NCI-H748 (cell line): ENCODE data around the gene OBSCN.

Experiments
- DNase-seq: peaks from one replicate; lab custom pipeline; 2025; ENCODE audit not compliant: unreplicated experiment; lab: John Stamatoyannopoulos, UW

OBSCN gene

DNA sequence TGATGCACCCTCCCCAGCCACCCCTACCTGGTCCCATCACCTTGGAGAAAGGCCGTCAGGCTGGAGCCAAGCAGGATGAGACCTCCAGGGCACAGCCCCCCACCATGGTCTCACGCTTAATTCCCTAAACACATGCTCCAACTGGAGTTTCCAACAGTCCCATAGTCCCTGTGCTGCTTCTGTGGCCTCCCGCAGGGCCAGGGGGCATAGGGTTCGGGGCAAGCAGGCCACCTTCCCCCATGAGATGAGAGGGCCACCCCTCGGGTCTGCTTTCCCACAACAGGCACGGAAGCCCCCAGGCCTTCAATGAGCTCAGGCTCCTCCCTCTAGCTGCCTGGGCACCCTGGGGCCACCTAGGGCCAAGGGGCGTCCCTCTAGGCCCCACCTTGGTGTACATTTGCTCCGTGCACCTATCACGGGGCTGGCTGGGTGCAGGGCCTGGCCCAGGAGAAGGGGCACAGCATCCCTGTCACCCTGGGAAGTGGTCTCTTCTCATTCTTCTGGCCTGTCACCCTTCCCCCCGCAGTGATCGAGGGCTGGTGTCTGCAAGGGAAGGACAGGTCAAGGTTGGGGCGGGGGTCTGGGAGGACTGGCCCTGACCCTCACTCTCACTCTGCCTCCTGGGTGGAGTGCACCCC lies 156.3 kb downstream of the OBSCN start:
- no peak for DNase-seq

DNA sequence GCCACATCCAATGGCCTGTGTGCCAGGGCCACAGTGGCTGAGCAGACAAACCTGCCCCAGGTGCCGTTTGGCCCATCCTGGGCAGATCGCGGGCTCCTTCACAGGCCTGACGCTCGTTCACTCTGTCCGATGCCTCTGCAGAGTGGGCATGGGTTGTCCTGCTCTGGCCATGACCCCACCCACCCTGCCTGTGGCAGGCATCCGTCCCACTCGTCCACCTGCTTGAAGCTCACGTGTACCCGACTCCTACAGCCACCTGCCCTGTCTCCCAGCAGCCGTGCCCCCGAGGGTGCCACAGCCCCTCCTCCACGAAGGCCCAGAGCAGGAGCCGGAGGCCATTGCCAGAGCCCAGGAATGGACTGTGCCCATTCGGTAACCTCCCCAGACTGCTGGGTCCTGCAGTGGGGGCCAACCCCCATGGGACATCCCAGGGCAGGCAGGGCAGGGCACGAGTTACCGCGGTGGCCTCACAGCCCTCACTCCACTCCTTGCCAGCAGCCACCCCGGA lies 156.9 kb downstream of the OBSCN start:
- no peak for DNase-seq

DNA sequence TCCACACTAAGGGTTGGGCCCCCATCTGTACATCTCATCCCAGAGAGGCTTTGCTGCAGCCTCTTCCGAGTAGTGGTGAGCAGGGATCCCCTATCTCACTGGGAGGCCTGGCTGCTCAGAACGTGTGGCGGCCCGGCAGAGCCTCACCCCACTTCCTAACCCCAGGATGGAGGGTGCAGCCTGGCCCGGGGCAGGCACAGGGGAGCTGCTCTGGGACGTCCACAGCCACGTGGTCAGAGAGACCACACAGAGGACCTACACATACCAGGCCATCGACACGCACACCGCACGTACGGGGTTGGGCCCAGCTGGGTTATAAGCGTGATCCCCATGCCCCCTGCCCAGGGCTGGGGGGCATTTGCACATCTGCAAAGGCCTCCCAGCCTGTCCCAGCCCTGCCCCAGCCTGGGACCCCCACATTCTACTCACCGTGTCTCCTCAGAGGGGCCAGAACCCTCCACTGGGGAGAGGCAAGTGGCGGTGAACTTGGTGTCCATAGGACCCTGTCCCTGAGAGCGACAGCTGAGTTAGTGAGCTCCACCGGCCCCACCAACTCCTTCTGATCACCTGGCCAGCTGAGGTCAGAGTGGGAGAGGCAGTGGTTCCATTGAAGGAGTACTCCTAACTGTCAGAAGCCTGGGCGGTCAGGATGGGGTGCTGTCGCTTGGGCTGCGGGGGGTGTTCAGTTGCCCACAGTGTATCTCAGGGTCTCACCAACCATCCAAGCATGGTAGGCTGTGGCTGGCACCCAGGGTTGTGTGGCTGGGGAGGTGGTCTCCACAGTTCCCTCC lies 157.6 kb downstream of the OBSCN start:
- no peak for DNase-seq

DNA sequence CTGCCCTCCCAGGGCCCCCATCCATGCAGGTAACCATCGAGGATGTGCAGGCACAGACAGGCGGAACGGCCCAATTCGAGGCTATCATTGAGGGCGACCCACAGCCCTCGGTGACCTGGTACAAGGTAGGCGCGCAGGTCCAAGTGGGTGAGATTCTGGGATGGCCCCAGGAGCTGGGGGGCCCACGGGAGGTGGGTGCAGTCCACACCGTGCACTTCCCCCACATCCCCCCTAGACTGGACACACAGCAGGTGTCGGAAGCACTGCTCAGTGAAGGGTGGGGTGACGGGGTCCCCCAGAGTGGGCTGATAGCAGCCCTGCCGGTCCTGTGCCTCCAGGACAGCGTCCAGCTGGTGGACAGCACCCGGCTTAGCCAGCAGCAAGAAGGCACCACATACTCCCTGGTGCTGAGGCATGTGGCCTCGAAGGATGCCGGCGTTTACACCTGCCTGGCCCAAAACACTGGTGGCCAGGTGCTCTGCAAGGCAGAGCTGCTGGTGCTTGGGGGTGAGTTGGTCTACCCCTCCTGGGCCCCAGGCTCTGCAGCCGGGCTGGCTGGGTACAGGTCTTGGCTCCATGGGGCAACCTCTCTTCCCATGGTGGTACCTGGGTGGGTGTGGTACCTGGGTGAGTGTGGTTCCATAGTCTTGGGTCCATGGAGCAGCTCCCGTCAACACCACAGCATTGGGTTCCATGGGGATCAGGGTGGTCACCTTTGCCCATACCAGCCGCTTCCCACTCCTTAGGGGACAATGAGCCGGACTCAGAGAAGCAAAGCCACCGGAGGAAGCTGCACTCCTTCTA lies 158.4 kb downstream of the OBSCN start:
- DNase-seq = no peak

DNA sequence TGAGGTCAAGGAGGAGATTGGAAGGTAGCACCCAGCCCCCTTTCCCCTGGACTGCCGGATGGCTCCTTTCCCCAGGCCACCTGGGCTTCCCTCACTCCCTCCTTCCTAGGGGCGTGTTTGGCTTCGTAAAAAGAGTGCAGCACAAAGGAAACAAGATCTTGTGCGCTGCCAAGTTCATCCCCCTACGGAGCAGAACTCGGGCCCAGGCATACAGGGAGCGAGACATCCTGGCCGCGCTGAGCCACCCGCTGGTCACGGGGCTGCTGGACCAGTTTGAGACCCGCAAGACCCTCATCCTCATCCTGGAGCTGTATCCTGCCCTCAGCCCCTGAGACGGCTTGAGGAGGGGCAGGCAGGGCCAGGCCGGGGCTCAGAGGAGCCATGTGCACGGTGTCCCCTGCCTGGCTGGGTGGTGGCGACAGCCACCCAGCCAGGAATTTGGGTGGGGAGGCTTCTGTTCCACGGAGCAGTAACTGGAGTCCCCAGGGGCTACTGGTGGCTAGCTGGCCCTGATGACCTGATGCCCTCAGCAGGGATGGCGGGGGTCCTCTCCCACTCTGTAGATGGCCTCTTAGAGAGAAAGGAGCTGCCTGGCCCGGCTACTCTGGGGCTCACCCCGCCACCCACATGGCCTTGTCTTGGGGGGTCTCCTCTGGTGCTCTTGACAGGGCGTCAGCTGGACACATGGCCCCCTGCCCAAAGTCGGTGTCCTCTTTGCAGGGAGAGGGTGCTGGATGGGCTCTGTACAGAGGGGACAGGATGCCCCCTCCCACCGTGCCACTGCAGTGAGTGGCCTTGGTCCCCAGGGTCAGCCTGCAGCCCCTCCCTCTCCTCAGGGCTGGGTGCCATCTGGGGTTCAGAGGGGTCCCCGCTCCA lies 159.3 kb downstream of the OBSCN start:
- DNase-seq = no peak

DNA sequence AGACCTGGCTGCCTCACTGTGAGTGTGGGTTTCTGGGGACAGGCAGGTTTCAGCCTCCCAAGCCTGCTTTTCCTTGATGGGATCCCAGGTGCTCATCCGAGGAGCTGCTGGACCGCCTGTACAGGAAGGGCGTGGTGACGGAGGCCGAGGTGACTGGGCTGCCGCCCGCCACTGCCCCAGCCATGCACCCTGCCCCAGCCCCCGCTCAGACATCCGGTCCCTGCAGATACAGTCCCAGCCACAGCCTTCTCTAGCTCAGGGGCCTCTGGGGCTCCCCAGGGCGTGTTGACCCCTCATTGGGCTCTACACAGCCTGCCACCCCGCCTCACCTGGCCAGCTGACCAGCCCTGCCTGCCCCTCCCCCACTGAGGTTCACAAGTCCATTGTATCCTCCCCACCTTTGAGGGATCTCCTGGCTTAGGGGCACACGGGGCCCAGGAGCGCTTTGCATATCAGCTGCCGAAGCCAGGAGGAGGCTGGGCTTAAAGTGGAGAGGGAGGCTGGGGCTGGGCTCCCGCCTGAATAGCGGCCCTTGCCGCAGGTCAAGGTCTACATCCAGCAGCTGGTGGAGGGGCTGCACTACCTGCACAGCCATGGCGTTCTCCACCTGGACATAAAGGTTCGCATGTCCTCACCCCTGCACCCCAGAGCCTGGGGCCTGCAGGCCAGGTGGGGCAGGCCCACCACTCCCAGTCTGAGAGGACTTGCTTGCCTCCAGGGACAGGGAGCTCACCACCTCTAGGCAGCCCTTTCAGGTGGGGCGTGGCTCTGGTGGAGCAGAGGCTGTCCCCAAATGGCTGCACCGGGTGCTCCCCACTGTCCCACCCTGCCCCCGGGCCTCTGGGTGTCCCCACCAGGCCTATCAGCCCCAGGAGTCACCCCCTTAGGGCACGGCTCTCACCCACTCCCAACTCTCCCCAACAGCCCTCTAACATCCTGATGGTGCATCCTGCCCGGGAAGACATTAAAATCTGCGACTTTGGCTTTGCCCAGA lies 160.3 kb downstream of the OBSCN start:
- peak; percentile 26 for DNase-seq

DNA sequence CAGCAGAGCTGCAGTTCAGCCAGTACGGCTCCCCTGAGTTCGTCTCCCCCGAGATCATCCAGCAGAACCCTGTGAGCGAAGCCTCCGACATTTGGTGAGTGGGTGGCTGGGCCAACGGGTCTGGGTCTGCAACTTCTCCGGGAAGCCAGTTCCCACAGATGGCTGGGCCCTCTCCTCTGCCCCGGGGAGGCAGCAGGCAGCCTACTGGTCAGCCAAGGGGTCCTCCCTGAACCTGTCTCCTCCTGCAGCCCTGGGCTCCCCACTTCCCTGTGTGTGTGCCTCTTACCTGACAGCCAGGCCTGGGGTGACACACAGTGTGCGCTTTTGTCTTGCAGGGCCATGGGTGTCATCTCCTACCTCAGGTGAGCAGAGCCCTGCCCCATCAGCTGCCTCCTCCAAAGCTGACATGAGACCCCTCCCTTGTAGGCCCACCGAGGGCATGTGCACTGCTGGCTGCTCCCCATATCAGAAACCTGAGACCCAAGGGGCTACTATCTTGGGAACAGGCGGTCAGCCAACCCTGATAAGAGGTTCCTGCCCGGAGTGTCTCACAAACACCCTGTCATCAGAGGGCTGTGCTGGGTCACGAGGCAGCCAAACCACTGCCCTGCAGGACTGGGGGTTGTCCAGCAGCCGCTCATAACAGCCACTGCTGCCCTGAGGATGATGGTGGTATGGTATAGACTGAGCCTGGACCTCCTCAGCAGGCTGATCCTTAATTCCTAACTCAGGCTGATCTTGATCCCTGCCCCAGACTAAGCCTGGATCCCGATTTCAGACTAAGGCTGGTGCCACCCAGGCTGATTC lies 161.2 kb downstream of the OBSCN start:
- no peak for DNase-seq

DNA sequence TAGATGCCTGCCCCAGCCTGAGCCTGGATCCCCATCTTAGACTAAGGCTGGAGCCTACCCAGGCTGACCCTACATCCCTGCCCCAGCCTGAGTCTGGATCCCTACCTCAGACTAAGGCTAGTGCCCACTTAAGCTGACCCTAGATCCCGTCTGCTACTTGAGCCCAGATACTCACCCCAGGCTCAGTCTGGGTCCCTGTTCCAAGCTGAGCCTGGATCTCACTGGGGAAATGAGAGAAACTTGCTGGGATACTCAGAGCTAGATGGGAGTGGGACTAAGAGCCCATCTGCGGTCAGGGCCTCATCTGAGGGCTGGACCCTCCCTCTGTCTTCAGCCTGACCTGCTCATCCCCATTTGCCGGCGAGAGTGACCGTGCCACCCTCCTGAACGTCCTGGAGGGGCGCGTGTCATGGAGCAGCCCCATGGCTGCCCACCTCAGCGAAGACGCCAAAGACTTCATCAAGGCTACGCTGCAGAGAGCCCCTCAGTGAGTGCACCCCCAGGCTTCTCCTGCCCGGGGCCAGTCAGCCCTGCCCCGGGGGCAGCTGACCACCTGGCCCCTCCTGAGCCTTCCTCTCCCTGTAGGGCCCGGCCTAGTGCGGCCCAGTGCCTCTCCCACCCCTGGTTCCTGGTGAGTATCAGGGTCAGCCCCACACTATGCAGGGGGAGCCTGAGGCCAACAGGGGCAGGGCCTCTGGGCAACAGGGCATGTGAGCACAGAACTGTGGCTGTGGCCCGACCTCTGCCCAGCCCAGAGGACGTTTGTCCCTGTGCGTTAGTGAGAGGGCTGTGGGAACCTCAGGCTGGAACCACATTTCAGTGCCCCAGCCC lies 162.0 kb downstream of the OBSCN start:
- DNase-seq = no peak

DNA sequence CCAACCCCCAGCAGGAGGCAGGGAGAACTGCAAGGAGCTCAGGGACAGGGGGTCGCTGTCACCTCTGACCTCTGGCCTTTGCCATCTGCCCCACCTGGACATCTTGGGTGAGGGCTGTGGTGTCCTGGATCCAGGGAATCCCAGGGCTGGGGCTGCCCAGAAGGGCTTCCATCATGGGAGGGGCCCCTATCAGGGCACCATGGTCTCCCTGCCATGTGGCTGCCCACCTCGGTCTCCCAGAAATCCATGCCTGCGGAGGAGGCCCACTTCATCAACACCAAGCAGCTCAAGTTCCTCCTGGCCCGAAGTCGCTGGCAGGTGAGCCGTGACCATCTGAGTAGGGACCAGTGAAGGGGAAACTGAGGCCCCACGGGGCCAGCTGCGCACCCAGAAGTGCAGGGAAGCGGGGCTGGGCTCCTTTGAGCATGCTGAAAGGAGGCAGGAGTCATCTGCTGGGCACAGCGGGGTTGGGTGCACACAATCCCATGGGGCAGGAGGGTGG lies 162.6 kb downstream of the OBSCN start:
- DNase-seq = no peak

DNA sequence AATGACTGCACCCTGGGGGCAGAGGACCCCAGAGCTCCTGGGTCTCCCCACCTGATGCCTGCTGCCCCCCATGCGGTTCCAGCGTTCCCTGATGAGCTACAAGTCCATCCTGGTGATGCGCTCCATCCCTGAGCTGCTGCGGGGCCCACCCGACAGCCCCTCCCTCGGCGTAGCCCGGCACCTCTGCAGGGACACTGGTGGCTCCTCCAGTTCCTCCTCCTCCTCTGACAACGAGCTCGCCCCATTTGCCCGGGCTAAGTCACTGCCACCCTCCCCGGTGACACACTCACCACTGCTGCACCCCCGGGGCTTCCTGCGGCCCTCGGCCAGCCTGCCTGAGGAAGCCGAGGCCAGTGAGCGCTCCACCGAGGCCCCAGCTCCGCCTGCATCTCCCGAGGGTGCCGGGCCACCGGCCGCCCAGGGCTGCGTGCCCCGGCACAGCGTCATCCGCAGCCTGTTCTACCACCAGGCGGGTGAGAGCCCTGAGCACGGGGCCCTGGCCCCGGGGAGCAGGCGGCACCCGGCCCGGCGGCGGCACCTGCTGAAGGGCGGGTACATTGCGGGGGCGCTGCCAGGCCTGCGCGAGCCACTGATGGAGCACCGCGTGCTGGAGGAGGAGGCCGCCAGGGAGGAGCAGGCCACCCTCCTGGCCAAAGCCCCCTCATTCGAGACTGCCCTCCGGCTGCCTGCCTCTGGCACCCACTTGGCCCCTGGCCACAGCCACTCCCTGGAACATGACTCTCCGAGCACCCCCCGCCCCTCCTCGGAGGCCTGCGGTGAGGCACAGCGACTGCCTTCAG lies 163.3 kb downstream of the OBSCN start:
- DNase-seq = peak; percentile 22

DNA sequence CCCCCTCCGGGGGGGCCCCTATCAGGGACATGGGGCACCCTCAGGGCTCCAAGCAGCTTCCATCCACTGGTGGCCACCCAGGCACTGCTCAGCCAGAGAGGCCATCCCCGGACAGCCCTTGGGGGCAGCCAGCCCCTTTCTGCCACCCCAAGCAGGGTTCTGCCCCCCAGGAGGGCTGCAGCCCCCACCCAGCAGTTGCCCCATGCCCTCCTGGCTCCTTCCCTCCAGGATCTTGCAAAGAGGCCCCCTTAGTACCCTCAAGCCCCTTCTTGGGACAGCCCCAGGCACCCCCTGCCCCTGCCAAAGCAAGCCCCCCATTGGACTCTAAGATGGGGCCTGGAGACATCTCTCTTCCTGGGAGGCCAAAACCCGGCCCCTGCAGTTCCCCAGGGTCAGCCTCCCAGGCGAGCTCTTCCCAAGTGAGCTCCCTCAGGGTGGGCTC lies 163.9 kb downstream of the OBSCN start:
- no peak for DNase-seq

DNA sequence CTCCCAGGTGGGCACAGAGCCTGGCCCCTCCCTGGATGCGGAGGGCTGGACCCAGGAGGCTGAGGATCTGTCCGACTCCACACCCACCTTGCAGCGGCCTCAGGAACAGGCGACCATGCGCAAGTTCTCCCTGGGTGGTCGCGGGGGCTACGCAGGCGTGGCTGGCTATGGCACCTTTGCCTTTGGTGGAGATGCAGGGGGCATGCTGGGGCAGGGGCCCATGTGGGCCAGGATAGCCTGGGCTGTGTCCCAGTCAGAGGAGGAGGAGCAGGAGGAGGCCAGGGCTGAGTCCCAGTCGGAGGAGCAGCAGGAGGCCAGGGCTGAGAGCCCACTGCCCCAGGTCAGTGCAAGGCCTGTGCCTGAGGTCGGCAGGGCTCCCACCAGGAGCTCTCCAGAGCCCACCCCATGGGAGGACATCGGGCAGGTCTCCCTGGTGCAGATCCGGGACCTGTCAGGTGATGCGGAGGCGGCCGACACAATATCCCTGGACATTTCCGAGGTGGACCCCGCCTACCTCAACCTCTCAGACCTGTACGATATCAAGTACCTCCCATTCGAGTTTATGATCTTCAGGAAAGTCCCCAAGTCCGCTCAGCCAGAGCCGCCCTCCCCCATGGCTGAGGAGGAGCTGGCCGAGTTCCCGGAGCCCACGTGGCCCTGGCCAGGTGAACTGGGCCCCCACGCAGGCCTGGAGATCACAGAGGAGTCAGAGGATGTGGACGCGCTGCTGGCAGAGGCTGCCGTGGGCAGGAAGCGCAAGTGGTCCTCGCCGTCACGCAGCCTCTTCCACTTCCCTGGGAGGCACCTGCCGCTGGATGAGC lies 164.5 kb downstream of the OBSCN start:
- no peak for DNase-seq

DNA sequence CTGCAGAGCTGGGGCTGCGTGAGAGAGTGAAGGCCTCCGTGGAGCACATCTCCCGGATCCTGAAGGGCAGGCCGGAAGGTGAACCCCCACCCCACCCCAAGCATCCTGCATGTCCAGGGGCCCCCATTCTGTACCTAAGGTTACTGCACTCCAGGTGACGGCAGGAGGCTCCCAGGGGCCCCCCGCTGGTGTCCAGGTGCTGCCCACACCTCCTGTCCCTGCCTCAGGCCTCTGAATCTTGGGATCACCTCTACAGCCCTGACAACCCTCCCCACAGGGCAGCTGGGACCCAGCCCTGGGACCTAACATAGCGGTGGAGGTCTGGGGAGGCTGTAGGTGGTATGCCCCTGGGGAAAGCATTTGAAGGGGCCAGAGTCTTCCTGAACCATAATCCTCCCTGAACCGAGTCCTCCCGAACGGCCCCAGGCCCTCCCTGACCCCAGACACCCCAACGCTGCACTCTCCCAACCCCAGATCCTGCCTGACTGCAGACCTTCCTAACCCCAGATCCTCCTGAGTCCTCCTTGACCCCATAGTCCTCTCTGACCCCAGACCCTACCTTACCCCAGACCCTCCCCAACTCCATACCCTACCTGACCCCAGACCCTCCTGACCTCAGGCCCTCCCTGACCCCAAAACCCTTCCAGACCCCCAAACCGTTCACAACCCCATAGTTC lies 165.3 kb downstream of the OBSCN start:
- no peak for DNase-seq

DNA sequence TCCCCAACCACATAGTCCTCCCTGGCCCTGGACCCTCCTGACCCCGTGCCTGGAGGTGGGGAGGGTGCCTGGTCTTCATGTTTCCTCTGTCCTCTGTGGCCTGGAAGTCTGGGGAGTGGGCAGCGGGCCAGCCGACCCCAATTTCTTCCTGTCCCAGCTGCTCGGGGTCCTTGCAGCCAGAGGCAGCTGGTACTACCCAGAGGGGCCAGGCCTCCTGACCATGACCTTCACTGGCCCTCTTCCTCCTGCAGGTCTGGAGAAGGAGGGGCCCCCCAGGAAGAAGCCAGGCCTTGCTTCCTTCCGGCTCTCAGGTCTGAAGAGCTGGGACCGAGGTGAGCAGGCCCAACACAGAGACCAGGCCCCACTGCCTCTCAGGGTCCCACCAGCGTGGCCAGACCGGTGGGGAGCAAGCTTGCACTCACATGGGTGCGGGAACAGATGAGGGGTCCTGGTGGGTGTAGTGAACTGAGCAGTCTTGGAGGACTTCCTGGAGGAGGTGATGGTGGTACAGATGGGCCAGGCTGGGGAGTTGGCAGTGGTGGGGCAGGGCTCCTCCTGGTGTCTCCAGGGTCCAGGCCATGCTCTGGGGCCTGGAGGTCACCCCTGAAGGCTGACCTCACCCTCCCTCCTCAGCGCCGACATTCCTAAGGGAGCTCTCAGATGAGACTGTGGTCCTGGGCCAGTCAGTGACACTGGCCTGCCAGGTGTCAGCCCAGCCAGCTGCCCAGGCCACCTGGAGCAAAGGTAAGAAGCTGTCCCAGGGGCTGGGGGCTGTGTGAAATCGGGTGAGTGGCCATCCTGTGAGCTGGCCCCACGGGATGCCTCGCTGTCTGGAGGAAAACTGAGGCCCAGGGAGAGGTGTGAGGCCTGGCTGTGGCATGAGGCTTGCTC lies 166.1 kb downstream of the OBSCN start:
- DNase-seq = no peak
